Pulmonary artery endothelial cell (primary cell): ENCODE results near the gene PAK5. TPM values are rescaled to one million over a fixed set of nuclear protein-coding genes. Genes with fewer than 3 reads are reported as not detected.

ENCODE experiments used
- DNase-seq: peaks from one replicate; pipeline ENCODE4 v3.0.0-alpha.2; 2011; ENCODE audit warnings: low read depth, low spot score
- total RNA-seq: library from RNA; depleted of rRNA; stranded (reverse); fragments of >200 nt; gene quantifications from 2 replicates; pipeline ENCODE4 v1.2.3, GENCODE V29; 2014

The PAK5 gene
- total RNA-seq, 1 donor from 2014 or later: not detected

GRCh38 chr20:9498322-9498721, 340.6 kb downstream of the PAK5 start:
- DNase-seq: no peak

GRCh38 chr20:9496155-9496554, 342.7 kb downstream of the PAK5 start:
- no peak for DNase-seq

- DNase-seq: no peak
Measured at GRCh38 chr20:9495701-9496100, 343.2 kb downstream of the PAK5 start.

- DNase-seq: no peak
Measured at GRCh38 chr20:9493803-9494202, 345.1 kb downstream of the PAK5 start.

- no peak for DNase-seq
Measured at GRCh38 chr20:9492067-9492466, 346.8 kb downstream of the PAK5 start.

GRCh38 chr20:9491324-9491723, 347.6 kb downstream of the PAK5 start:
- DNase-seq: no peak

GRCh38 chr20:9490631-9491030, 348.2 kb downstream of the PAK5 start:
- no peak for DNase-seq

- no peak for DNase-seq
Measured at GRCh38 chr20:9490161-9490560, 348.7 kb downstream of the PAK5 start.

GRCh38 chr20:9488063-9488462, 350.8 kb downstream of the PAK5 start:
- no peak for DNase-seq

Other genes starting within 250 kb of the PAK5 start
- 2.8 and 3.5 TPM in 2 replicates for gene ANKEF1, start 195.9 kb upstream of the PAK5 start, total RNA-seq